IPS-NIHi11 (cell line): ENCODE results near the gene MEGF11.

ENCODE experiments used
- DNase-seq: peaks from one replicate; pipeline ENCODE4 v3.0.0; 2012; ENCODE audit warnings: mixed read lengths, low spot score

Gene MEGF11

GRCh38 chr15:66253418-66254088 is at the start of gene MEGF11:
Gene MEGF11 (minus strand): TSS chr15:66253750. CDS start chr15:66128403, 125,347 bp downstream.
- peak; percentile 86 for DNase-seq

DNA sequence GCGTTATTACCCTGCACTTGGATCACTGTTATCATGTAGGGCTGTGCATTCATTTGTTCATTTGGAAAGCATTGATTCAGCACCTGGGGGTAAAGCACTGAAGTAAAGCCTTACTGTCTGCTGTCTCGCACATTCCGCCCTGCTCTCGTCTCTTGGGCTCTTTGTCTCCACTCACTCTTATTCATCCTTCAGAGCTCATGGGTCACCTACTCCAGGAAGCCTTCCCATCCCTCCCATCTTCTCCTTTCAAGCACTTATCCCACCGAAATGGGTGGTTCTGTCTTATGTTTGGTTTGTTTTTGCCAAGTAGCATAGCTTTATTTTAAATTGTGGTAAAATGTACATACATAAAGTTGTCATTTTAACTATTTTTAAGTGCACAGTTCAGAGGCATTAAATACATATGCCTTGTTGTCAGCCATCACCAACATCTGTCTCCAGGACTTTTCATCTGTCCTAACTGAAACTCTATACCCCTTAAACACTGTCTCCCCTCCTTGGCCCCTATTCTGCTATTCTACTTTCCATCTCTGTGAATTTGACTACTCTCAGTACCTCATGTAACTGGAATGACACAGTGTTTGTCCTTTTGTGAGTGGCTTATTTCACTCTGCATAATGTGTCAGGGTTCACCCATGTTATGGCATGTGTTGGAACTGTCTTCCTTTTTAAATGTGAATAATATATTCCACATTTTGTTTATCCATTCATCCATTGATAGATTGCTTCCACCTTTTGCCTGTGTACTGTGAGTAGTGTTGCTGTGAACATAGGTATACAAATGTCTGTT is 49.1 kb upstream of the MEGF11 start:
- DNase-seq = no peak

DNA sequence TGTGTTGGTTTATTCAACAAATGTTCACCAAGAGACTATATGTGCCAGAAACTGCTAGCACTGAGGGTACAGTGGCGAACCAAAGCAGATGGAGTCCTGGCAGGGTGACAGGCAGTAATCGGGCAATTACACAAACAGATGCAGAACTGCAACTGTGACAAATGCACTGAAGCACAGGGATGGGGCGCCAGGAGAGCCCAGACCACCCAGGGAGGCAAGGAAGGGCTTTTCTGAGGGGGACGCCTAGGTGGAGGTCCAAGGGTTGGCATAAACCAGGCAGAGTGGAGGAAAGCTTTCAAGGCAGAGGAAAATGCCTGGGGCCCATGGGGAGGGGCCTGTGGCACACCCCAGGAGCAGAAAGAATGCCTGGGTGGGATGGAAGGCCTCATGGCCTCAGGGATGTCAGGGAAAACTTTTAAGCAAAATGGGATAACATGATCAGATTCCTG is 45.3 kb upstream of the MEGF11 start:
- no peak for DNase-seq

GRCh38 chr15:66296186-66296585 is 42.6 kb upstream of the MEGF11 start:
- DNase-seq = no peak

GRCh38 chr15:66294932-66295235 is 41.3 kb upstream of the MEGF11 start:
- DNase-seq = no peak

GRCh38 chr15:66294157-66294931 is 40.8 kb upstream of the MEGF11 start:
- DNase-seq = peak; percentile 29

DNA sequence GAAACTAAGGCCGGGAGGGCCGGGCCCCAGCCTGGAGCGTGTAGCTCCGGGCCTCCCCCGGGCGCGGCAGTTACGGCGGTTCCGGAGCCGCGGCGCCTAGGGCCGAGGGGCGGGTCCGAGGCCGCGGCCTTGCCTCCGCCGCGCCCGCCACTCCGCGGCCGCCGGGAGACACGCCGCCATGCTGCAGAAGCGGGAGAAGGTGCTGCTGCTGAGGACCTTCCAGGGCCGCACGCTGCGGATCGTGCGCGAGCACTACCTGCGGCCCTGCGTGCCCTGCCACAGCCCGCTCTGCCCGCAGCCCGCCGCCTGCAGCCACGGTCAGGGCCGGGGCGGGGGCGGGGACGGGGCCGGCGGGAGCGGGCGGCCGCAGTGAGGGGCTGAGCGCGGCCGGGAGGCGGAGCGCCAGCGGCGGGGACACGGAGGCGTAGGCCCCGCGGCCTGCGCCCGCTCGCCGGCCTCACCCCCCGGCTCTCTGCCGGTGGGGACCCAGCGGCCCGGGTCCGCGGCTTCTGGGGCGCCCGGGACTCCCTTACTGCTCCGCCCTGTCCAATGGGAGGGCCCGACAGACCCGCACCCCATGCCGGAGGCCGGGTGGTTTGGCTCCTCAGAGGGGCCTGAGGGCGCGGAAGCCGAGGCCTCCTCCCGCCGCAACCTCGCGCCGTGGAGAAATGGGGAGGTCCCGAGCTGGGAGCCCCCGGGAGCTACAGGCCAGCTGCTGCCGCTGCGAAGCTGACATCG is 40.0 kb upstream of the MEGF11 start, which contains the start of gene DIS3L:
TSS of gene DIS3L (plus strand) at position 150 of the 738 bp plus-strand sequence. CDS start at position 179, 29 bp downstream.
- DNase-seq = peak; percentile 87

DNA sequence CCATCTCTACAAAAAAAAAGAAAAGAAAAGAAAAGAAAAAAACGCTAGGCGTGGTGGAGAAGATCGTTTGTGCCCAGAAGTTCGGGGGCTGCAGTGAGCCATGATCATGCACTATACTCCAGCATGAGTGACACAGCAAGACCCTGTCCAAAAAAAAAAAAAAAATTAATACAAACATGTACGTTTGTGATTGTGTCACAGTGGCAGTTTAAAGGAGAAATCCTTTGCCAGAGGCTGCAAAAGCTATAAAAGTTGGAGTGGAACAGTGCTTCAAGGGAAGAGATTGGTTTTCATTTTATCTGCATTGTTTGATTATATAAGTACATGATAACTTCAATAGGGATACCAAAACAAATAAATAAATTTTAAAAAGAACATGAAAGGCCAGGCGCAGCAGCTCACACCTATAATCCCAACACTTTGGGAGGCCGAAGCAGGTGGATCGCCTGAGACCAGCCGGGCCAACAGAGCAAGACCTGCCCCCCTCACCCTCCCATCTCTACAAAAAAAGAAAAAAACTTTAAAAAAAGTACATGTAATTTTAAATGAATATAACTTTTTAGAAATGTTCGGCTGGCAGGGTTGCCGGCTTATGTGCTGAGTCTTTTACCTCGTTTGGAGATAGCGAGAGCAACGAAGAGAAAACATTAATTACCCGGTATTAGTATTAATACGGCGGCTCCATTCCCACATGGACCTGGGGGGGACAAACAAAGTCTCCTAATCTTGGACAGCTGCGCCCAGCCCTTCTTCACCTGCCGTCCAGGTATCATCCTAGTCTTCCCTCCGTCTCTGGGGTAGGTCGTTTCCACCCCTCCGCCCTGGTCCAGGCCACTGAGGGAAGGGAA is 39.2 kb upstream of the MEGF11 start:
- DNase-seq = no peak

- no peak for DNase-seq
Measured at GRCh38 chr15:66291816-66292570, 38.4 kb upstream of the MEGF11 start.

- DNase-seq = no peak
Measured at GRCh38 chr15:66290518-66290917, 37.0 kb upstream of the MEGF11 start.

DNA sequence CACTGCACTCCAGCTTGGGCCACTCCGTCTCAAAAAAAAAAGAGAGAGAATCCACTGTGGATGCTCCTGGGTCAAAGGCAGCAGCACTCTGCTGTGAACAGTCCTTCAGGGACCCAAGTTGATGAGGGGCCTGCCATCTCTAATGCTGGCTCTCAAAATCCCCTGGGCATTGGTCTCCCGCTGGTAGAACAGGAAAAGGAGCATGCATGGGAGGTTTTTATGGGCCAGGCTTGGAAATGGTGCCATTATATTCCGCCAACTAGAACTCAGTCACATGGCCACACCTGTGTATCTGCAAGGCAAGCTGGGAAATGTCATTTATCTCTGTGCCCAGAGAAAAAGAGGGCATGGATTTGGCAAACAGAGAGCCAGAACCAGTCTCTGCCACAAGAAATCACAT is 36.5 kb upstream of the MEGF11 start:
- no peak for DNase-seq

- DNase-seq = no peak
Measured at GRCh38 chr15:66288551-66289185, 35.1 kb upstream of the MEGF11 start.

- no peak for DNase-seq
Measured at GRCh38 chr15:66288093-66288492, 34.5 kb upstream of the MEGF11 start.

DNA sequence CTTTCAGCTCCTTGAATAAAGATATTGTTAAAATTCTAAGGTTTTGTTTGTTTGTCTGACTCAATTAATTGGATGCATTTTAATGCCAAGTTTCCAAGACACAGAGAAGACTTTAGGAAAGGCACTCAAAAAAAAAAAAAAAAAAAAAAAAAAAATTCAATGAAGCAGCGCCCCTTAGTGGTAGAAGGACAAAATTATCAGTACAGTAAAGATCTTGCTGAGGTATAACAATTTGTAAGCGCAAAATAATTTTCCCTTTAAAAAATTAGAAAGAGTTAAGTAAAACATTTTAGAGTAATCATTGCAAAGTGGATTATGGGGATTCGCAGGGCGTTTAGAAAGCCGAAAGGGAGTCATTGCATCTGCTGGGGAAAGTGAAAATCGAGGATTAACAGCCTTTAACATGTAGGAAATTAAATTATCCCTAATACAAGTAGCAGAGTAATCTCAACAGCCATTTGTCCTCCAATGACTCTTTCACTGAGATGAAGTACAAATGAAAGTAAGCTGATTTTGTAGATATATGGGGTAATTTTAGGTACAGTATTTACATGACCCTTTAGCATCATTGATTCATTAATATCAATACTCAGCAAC is 34.0 kb upstream of the MEGF11 start:
- peak; percentile 29 for DNase-seq

- no peak for DNase-seq
Measured at GRCh38 chr15:66285533-66286280, 32.2 kb upstream of the MEGF11 start.

DNA sequence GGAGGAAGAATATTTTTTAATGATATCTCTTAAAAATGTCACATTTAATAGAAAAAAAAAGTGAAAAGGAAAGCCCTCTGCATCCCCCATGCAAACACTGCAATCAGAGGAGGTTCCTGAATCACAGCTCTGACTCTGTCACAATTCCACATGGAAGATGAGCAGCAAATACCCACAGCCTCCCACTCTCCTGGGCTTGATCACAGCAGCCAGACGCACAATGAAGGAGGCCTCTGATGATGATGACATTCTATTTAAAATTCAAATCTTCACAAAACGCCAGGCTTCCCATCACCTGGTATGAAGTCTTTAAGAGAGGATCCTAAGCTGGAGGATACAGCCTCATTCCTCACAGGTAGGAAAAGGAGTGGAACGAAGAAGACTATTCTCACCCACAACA is 30.7 kb upstream of the MEGF11 start:
- DNase-seq = no peak

- no peak for DNase-seq
Measured at GRCh38 chr15:66278671-66279070, 25.1 kb upstream of the MEGF11 start.

DNA sequence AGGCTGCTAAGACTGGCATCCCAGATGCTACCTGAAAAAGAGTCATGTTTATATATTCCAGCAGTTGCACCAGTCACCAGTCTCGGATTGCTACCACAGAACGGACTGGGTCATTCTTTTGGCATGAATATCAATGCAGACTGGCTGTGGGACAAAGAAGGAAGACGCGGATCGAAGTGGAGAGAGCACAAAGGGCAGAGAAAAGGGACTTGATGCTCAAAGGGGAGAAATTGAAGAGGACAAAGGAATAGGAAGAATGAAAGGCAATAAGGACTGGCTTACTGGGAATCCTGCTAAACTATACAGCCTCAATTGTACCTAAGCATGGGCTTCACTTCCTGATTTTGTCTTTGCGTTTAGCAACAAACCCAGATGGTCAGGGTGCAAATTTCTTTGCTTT is 24.5 kb upstream of the MEGF11 start:
- DNase-seq = no peak

GRCh38 chr15:66276546-66276945 is 23.0 kb upstream of the MEGF11 start:
- no peak for DNase-seq
